Measurements from ENCODE around the gene CBFA2T2.

DNA sequence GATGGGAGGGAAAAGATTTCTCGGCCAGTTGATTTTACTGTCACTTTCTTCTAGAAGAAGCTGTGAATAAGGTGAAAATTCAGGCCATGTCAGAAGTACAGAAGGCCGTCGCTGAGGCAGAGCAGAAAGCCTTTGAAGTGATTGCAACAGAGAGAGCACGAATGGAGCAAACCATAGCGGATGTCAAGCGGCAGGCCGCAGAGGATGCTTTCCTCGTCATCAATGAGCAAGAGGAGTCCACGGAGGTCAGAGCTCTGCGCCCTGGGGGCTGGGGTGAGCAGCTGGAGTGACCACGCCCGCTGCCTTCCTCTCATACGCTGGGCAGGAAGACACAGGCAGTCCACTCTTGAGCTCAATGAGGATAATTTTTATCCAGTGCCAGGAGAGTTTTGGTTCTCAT, 150.4 kb downstream of the CBFA2T2 start:
- TF ChIP-seq, protein P1, sequence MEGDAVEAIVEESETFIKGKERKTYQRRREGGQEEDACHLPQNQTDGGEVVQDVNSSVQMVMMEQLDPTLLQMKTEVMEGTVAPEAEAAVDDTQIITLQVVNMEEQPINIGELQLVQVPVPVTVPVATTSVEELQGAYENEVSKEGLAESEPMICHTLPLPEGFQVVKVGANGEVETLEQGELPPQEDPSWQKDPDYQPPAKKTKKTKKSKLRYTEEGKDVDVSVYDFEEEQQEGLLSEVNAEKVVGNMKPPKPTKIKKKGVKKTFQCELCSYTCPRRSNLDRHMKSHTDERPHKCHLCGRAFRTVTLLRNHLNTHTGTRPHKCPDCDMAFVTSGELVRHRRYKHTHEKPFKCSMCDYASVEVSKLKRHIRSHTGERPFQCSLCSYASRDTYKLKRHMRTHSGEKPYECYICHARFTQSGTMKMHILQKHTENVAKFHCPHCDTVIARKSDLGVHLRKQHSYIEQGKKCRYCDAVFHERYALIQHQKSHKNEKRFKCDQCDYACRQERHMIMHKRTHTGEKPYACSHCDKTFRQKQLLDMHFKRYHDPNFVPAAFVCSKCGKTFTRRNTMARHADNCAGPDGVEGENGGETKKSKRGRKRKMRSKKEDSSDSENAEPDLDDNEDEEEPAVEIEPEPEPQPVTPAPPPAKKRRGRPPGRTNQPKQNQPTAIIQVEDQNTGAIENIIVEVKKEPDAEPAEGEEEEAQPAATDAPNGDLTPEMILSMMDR (IDR thresholded peaks at IDR 0.05; ENCODE audit: poor library complexity) = no peak
- TF ChIP-seq EZH2phosphoT487 (IDR thresholded peaks at IDR 0.05; ENCODE audit: low read depth, severe bottlenecking, unreplicated experiment) (no peak), EZH2 (IDR thresholded peaks at IDR 0.05; ENCODE audit: borderline replicate concordance) (no peak)

All from hepatocyte (in vitro differentiated cells).